ENCODE measurements around the gene AMMECR1.

GRCh38 chrX:110181459-110182137 lies 136.3 kb downstream of the AMMECR1 start:
- TF ChIP-seq SP1 (IDR thresholded peaks at IDR 0.05), result no peak
- TF ChIP-seq BHLHE40 (IDR thresholded peaks at IDR 0.05; ENCODE audit: borderline replicate concordance), result no peak
- TF ChIP-seq FOXM1 (IDR thresholded peaks at IDR 0.05; ENCODE audit: borderline replicate concordance), result no peak
- no peak for TF ChIP-seq SUZ12 (IDR thresholded peaks at IDR 0.05)
